SK-N-SH (cell line): ENCODE data around the gene APOL6. TPM values are rescaled to one million over a fixed set of nuclear protein-coding genes. Genes with fewer than 3 reads are reported as not detected.

ENCODE experiments used
- CTCF ChIA-PET: fragments of 300-600, 350-600 bp; formaldehyde crosslinking; extraction: SDS; loops from one replicate; lab custom pipeline; 2021; lab: Yijun Ruan, JAX
- POLR2A ChIA-PET: fragments of 350-600 bp; sonication (Branson Sonifier 250); formaldehyde crosslinking; extraction: SDS; loops from one replicate; lab custom pipeline; 2020; ENCODE audit warnings: antibody characterized with exemption, inconsistent platforms; lab: Yijun Ruan, JAX
- DNase-seq: peaks from one replicate; pipeline ENCODE4 v3.0.0; 2012
- H2AFZ ChIP-seq: fragments of 200-600 bp; sonication (generic); 2 replicates; pipeline ENCODE4 v1.8.1; 2016; ENCODE audit warnings: antibody characterized with exemption, mild to moderate bottlenecking, low read depth
- H3F3A ChIP-seq: fragments of 200-600 bp; sonication (generic); replicated peaks from 2 replicates; pipeline ENCODE3; 2016; ENCODE audit warnings: antibody characterized with exemption, mild to moderate bottlenecking; ENCODE audit not compliant: insufficient read depth
- H3K27ac ChIP-seq, 2 experiments: fragments of 200-500 bp in 1 of 2; fragments of 200-600 bp in 1 of 2; sonication (Bioruptor generic) in 1 of 2; sonication (generic), shearing (Covaris generic) in 1 of 2; 2 replicates each; pipeline versions ENCODE4 v1.5.1 to v1.6.1; 2014 to 2016; ENCODE audit warnings: low read depth in 2 of 2, inconsistent platforms in 1 of 2, low read length in 1 of 2, mild to moderate bottlenecking in 1 of 2, mixed read lengths in 1 of 2
- H3K27me3 ChIP-seq: fragments of 200-600 bp; sonication (generic), shearing (Covaris generic); 2 replicates; pipeline ENCODE4 v1.6.1; 2016; ENCODE audit warnings: mixed run types; ENCODE audit not compliant: insufficient read depth
- H3K36me3 ChIP-seq, 2 experiments: fragments of 200-500 bp in 1 of 2; fragments of 200-600 bp in 1 of 2; sonication (Bioruptor generic) in 1 of 2; sonication (generic) in 1 of 2; replicated peaks in 1 of 2; 2 replicates each; pipeline versions ENCODE3 to v1.5.1; 2014 to 2016; ENCODE audit warnings: low read length in 1 of 2, mild to moderate bottlenecking in 1 of 2; ENCODE audit not compliant: insufficient read depth in 2 of 2, control insufficient read depth in 1 of 2
- H3K4me1 ChIP-seq, 2 experiments: fragments of 200-500 bp in 1 of 2; fragments of 200-600 bp in 1 of 2; sonication (Bioruptor generic) in 1 of 2; sonication (generic), shearing (Covaris generic) in 1 of 2; 2 replicates each; pipeline versions ENCODE4 v1.5.1 to v1.6.1; 2014 to 2016; ENCODE audit warnings: low read depth in 1 of 2, low read length in 1 of 2, mixed run types in 1 of 2; ENCODE audit not compliant: insufficient read depth in 2 of 2, control insufficient read depth in 1 of 2
- H3K4me2 ChIP-seq: fragments of 200-600 bp; sonication (generic), shearing (Covaris generic); 2 replicates; pipeline ENCODE4 v1.6.1; 2017; ENCODE audit warnings: mixed run types
- H3K4me3 ChIP-seq, 2 experiments: fragments of 200-500 bp in 1 of 2; fragments of 200-600 bp in 1 of 2; sonication (Bioruptor generic) in 1 of 2; sonication (generic), shearing (Covaris generic) in 1 of 2; 2 replicates each; pipeline versions ENCODE4 v1.5.1 to v1.8.1; 2014 to 2016; ENCODE audit warnings: low read depth in 2 of 2, inconsistent platforms in 1 of 2, low read length in 1 of 2, mild to moderate bottlenecking in 1 of 2, mixed read lengths in 1 of 2, moderate library complexity in 1 of 2
- H3K79me2 ChIP-seq: fragments of 200-600 bp; sonication (generic); 2 replicates; pipeline ENCODE4 v1.8.1; 2017; ENCODE audit warnings: mild to moderate bottlenecking; ENCODE audit not compliant: insufficient read depth
- H3K9ac ChIP-seq: fragments of 200-600 bp; sonication (generic); 2 replicates; pipeline ENCODE4 v1.6.1; 2017; ENCODE audit warnings: mixed run types
- H3K9me2 ChIP-seq: fragments of 200-600 bp; sonication (generic); 2 replicates; pipeline ENCODE4 v1.6.1; 2017; ENCODE audit warnings: mixed run types
- H3K9me3 ChIP-seq: fragments of 200-600 bp; sonication (generic); 2 replicates; pipeline ENCODE4 v1.6.1; 2017; ENCODE audit warnings: mixed run types, mild to moderate bottlenecking, moderate library complexity
- H4K20me1 ChIP-seq: fragments of 200-600 bp; sonication (generic); 2 replicates; pipeline ENCODE4 v1.6.1; 2017; ENCODE audit warnings: mild to moderate bottlenecking, mixed run types; ENCODE audit not compliant: insufficient read depth
- CHD2 ChIP-seq: fragments of 150-350 bp; IDR thresholded peaks from 2 replicates; pipeline ENCODE4 v1.6.1; 2018; ENCODE audit warnings: low read length; ENCODE audit not compliant: partially characterized antibody
- CTCF ChIP-seq: fragments of 200-600 bp; sonication (generic); IDR thresholded peaks from 2 replicates; pipeline ENCODE4 v1.6.1; 2017; ENCODE audit warnings: antibody characterized with exemption, mild to moderate bottlenecking, moderate library complexity
- EP300 ChIP-seq, 2 experiments: IDR thresholded peaks; 2 replicates each; pipeline versions ENCODE4 v1.4.0 to v1.6.1; 2012; ENCODE audit warnings: borderline replicate concordance in 1 of 2, low read depth in 1 of 2, low read length in 1 of 2
- EZH2phosphoT487 ChIP-seq: fragments of 200-600 bp; sonication (generic); IDR thresholded peaks from 2 replicates; pipeline ENCODE4 v1.6.1; 2017; ENCODE audit warnings: low read depth, mixed run types, mild to moderate bottlenecking, antibody characterized with exemption, moderate library complexity, borderline replicate concordance
- FOXM1 ChIP-seq: IDR thresholded peaks from 2 replicates; pipeline ENCODE4 v1.4.0; 2012; ENCODE audit warnings: low read depth, mild to moderate bottlenecking
- JUND ChIP-seq: IDR thresholded peaks from 2 replicates; pipeline ENCODE4 v1.4.0; 2012
- MAX ChIP-seq: IDR thresholded peaks from 2 replicates; pipeline ENCODE4 v1.4.0; 2012; ENCODE audit warnings: low read depth
- MEF2A ChIP-seq: IDR thresholded peaks from 2 replicates; pipeline ENCODE4 v1.4.0; 2012; ENCODE audit warnings: low read depth, borderline replicate concordance
- MXI1 ChIP-seq: IDR thresholded peaks from 2 replicates; pipeline ENCODE4 v1.6.1; 2012; ENCODE audit warnings: mild to moderate bottlenecking, low read depth, low read length, improper control_type of control experiment
- NFIC ChIP-seq: IDR thresholded peaks from 2 replicates; pipeline ENCODE4 v1.4.0; 2012; ENCODE audit warnings: borderline replicate concordance
- NRF1 ChIP-seq: IDR thresholded peaks from 2 replicates; pipeline ENCODE4 v1.6.1; 2012; ENCODE audit warnings: low read depth, mild to moderate bottlenecking, low read length
- PBX3 ChIP-seq: IDR thresholded peaks from 2 replicates; pipeline ENCODE4; 2012
- POLR2AphosphoS5 ChIP-seq: IDR thresholded peaks from 2 replicates; pipeline ENCODE4 v1.6.1; 2012; ENCODE audit warnings: low read depth, low read length
- TAF1 ChIP-seq: IDR thresholded peaks from 2 replicates; pipeline ENCODE4 v1.6.1; 2012; ENCODE audit warnings: low read depth, mild to moderate bottlenecking, low read length, moderate library complexity, borderline replicate concordance
- USF1 ChIP-seq: IDR thresholded peaks from 2 replicates; pipeline ENCODE4 v1.4.0; 2012; ENCODE audit warnings: low read depth, borderline replicate concordance
- USF2 ChIP-seq: fragments of 150-350 bp; IDR thresholded peaks from 2 replicates; pipeline ENCODE4 v1.6.1; 2017; ENCODE audit warnings: antibody characterized with exemption, low read length, low read depth, borderline replicate concordance
- YY1 ChIP-seq: IDR thresholded peaks from 2 replicates; pipeline ENCODE4 v1.4.0; 2012; ENCODE audit warnings: low read depth, mild to moderate bottlenecking
- WGBS: methylation state at CpG from one replicate; pipeline ENCODE4 v1.1.6; 2017; ENCODE audit warnings: low lambda C conversion rate; 5-methylcytosine and 5-hydroxymethylcytosine counted together
- polyA plus RNA-seq, 3 experiments: library from polyadenylated mRNA; depleted of rRNA; stranded (reverse); fragments of >200 nt; gene quantifications; 2 replicates each; pipeline ENCODE4 v1.2.3, GENCODE V29; 2012

Gene APOL6
- polyA plus RNA-seq, 1 of the 3 experiments (the other 2 are of a cell fraction): 0.90 TPM

GRCh38 chr22:35606916-35607315, 41.3 kb upstream of the APOL6 start:
- DNase-seq: no peak
- Histone ChIP-seq H3K4me3 (no peak overlapping the region), H2AFZ (no peak overlapping the region), H3F3A (peaks cover 3% of the 10 kb centered on the region), H3K36me3 (no peaks in the 10 kb centered on the region), H3K27me3 (no peaks in the 10 kb centered on the region; the same call in 1 of the 2 replicates), H3K79me2 (no peaks in the 10 kb centered on the region), H3K9ac (no peak overlapping the region), H3K9me2 (no peaks in the 10 kb centered on the region), H3K4me1 (peaks cover 0 to 54% of the 10 kb centered on the region in 2 experiments; a peak in 2 of 4 replicates), H3K4me2 (no peak overlapping the region), H3K9me3 (no peaks in the 10 kb centered on the region), H3K27ac (peak overlapping the region in 1 of 2 experiments; percentile 97; a peak in 2 of 4 replicates), H4K20me1 (no peaks in the 10 kb centered on the region)
- no peak for TF ChIP-seq FOXM1
- no peak for TF ChIP-seq POLR2AphosphoS5
- TF ChIP-seq JUND: no peak
- TF ChIP-seq YY1: no peak
- no peak for TF ChIP-seq USF2
- no peak for TF ChIP-seq NFIC
- TF ChIP-seq MXI1: no peak
- TF ChIP-seq EP300 (IDR thresholded peaks at IDR 0.05; ENCODE audit: borderline replicate concordance in 1 of 2, low read depth in 1 of 2, low read length in 1 of 2): no peak
- TF ChIP-seq EZH2phosphoT487: no peak
- no peak for TF ChIP-seq MAX
- no peak for TF ChIP-seq CTCF
- TF ChIP-seq CHD2: no peak
- TF ChIP-seq USF1: no peak
- no peak for TF ChIP-seq MEF2A
- TF ChIP-seq NRF1: no peak
- no peak for TF ChIP-seq TAF1
- TF ChIP-seq PBX3: no peak
- POLR2A ChIA-PET: no interaction called here
- CTCF ChIA-PET: interaction anchor here (1.2 to 2.7 kb wide), 3 partner anchors 14 to 23 kb away, joined by 4 to 14 read pairs (median 8); no protein-coding TSS in a partner anchor
- WGBS: 95% methylated on average over 7 of the region's 8 CpGs
